Right lobe of liver (tissue), 6 donors: ENCODE results near the gene LRRN1. TPM values are rescaled to one million over a fixed set of nuclear protein-coding genes. Genes with fewer than 3 reads are reported as not detected.
A peak's percentile ranks its signal among the peaks of the same experiment; 100 is the strongest.

ENCODE experiments used
- ATAC-seq, 4 donors: fragments of 200-7000 bp; cut with Tn5 transposase; one replicate each; pipeline ENCODE4 v1.9.1; 2020; ENCODE audit warnings: mild to moderate bottlenecking in 4 of 4, moderate library complexity in 4 of 4
- DNase-seq, 3 donors: peaks; one replicate each; pipeline ENCODE4 v3.0.0-alpha.2; 2020
- H3K27ac ChIP-seq, 3 donors: fragments of 200-600 bp; one replicate each; pipeline ENCODE4 v1.8.0; 2022
- H3K27me3 ChIP-seq, 2 donors: fragments of 200-600 bp; one replicate each; pipeline ENCODE4 v1.8.0; 2022
- H3K36me3 ChIP-seq, 4 donors: fragments of 200-600 bp; sonication (generic) in 1 of 4; one replicate each; pipeline versions ENCODE4 v1.5.1 to v1.8.0; 2017 to 2022; ENCODE audit warnings: control low read depth in 1 of 4
- H3K4me1 ChIP-seq, 4 donors: fragments of 200-600 bp; sonication (generic) in 1 of 4; one replicate each; pipeline versions ENCODE4 v1.5.1 to v1.8.0; 2017 to 2022; ENCODE audit warnings: control low read depth in 1 of 4
- H3K4me3 ChIP-seq, 3 donors: fragments of 200-600 bp; one replicate each; pipeline ENCODE4 v1.8.0; 2022
- H3K9me3 ChIP-seq, 4 donors: fragments of 200-600 bp; sonication (generic) in 1 of 4; one replicate each; pipeline versions ENCODE4 v1.5.1 to v1.8.0; 2017 to 2022; ENCODE audit warnings: control low read depth in 1 of 4
- CTCF ChIP-seq, 4 donors: fragments of 200-600 bp in 3 of 4; fragments of 450-650 bp in 1 of 4; IDR thresholded peaks; one replicate each; pipeline versions ENCODE4 v1.5.1 to v1.8.0; 2016 to 2022; ENCODE audit warnings: antibody characterized with exemption in 4 of 4, mild to moderate bottlenecking in 2 of 4
- POLR2A ChIP-seq: fragments of 450-650 bp; IDR thresholded peaks from one replicate; pipeline ENCODE4 v1.6.1; 2017; ENCODE audit warnings: antibody characterized with exemption, mild to moderate bottlenecking
- WGBS: methylation state at CpG from one replicate; pipeline ENCODE4 v1.1.6; 2018; ENCODE audit warnings: low coverage, low lambda C conversion rate; ENCODE audit not compliant: insufficient coverage; ENCODE audit errors: missing lambda C conversion rate; 5-methylcytosine and 5-hydroxymethylcytosine counted together
- intact Hi-C, 2 donors: fragments of 100-400 bp; cut with DNase I; formaldehyde crosslinking; loops; one replicate each; pipeline versions ENCODE4 v1.11.2 to v1.14.1; 2022
- total RNA-seq, 6 experiments: library from RNA; depleted of rRNA in 2 of 6; stranded (reverse); fragments of >200 nt in 2 of 6; fragmentation: NEBNext Ultra II Directional in 3 of 6; extraction: Animal tissue kit (Norgen Biotek cat#: 25700) in 3 of 6; gene quantifications; one replicate each; pipeline versions ENCODE4 v1.1.0 to v1.2.4, GENCODE V29; 2016 to 2023
- donor health status: DM: no; HTN: yes; CAD: no.
- donor health status: DM: no; HTN: no; CAD: no.
- donor health status: DM: no; HTN: no; CAD: no.
- donor health status: DM: no; HTN: yes; CAD: no.
- donor health status: DM: no; HTN: yes; CAD: no.

LRRN1 gene
- total RNA-seq, 6 experiments from 2014 or later: 0.12 to 0.51 (median 0.14) TPM

- no peak for ATAC-seq
- no peak for DNase-seq
- no peak overlapping the region for H3K27ac ChIP-seq
- H3K36me3 ChIP-seq: no peaks in the 10 kb centered on the region
- H3K4me1 ChIP-seq: no peaks in the 10 kb centered on the region
- no peaks in the 10 kb centered on the region for H3K27me3 ChIP-seq
- TF ChIP-seq POLR2A: no peak
- no peak for TF ChIP-seq CTCF (IDR thresholded peaks at IDR 0.05)
- H3K4me3 ChIP-seq: no peak overlapping the region
- WGBS: 100% methylated on average over 1 of the region's 1 CpG
- H3K9me3 ChIP-seq: no peaks in the 10 kb centered on the region
- intact Hi-C loops: no loop called here
Measured at GRCh38 chr3:3792391-3792790, 6.8 kb upstream of the LRRN1 start.

GRCh38 chr3:3798631-3799113, 559 bp upstream of the LRRN1 start:
- Histone ChIP-seq H3K9me3 (no peaks in the 10 kb centered on the region), H3K27ac (no peak overlapping the region), H3K4me3 (peak overlapping the region; percentile 28 to 48 (median 31)), H3K27me3 (peaks cover 0 to 6% of the 10 kb centered on the region in 2 donors), H3K4me1 (peaks cover 0 to 10% (median 0%) of the 10 kb centered on the region in 4 donors), H3K36me3 (no peaks in the 10 kb centered on the region)
- intact Hi-C loops: no loop called here
- DNase-seq: peak in 2 of 3 donors; percentile 18 to 52
- whole genome bisulfite sequencing: 11% methylated on average over 17 of the region's 37 CpGs
- no peak for TF ChIP-seq CTCF (IDR thresholded peaks at IDR 0.05)
- TF ChIP-seq POLR2A: no peak
- peak; percentile 11 to 27 (median 22) for ATAC-seq

GRCh38 chr3:3800080-3800455, 837 bp downstream of the LRRN1 start:
- peaks cover 0 to 6% of the 10 kb centered on the region in 2 donors for H3K27me3 ChIP-seq
- peak overlapping the region; percentile 28 to 48 (median 31) for H3K4me3 ChIP-seq
- ATAC-seq (peak; percentile 21 to 49 (median 34)), DNase-seq (peak; percentile 36 to 60 (median 50))
- H3K27ac ChIP-seq: no peak overlapping the region
- no peaks in the 10 kb centered on the region for H3K9me3 ChIP-seq
- no peaks in the 10 kb centered on the region for H3K36me3 ChIP-seq
- H3K4me1 ChIP-seq: peaks cover 0 to 10% (median 0%) of the 10 kb centered on the region in 4 donors
- intact Hi-C loops: no loop called here
- TF ChIP-seq CTCF (IDR thresholded peaks at IDR 0.05) (no peak), POLR2A (no peak)
- WGBS: 1% methylated on average over 18 of the region's 19 CpGs

GRCh38 chr3:3800685-3801493, 1.7 kb downstream of the LRRN1 start:
- Histone ChIP-seq H3K36me3 (no peaks in the 10 kb centered on the region), H3K4me1 (peaks cover 0 to 10% (median 0%) of the 10 kb centered on the region in 4 donors), H3K9me3 (no peaks in the 10 kb centered on the region), H3K27ac (no peak overlapping the region), H3K4me3 (peak overlapping the region; percentile 29 to 48 (median 34)), H3K27me3 (peaks cover 0 to 6% of the 10 kb centered on the region in 2 donors)
- WGBS: 7% methylated on average over 9 of the region's 53 CpGs
- ATAC-seq: peak; percentile 69 to 80 (median 74)
- DNase-seq: peak; percentile 50 to 62 (median 52)
- intact Hi-C loops: no loop called here
- TF ChIP-seq CTCF (IDR thresholded peaks at IDR 0.05): no peak
- TF ChIP-seq POLR2A: no peak
